Suprapubic skin (tissue), 3 donors: Measurements from ENCODE around the gene SLC7A9.

Experiments
- EP300 ChIP-seq: sonication (generic); formaldehyde crosslinking; IDR thresholded peaks from one replicate; pipeline ENCODE4 v1.6.1; 2017; ENCODE audit warnings: antibody characterized with exemption
- POLR2A ChIP-seq, 2 donors: fragments of 450-650 bp; IDR thresholded peaks; one replicate each; pipeline ENCODE4 v1.6.1; 2017; ENCODE audit warnings: antibody characterized with exemption in 2 of 2, mild to moderate bottlenecking in 2 of 2, moderate library complexity in 2 of 2
- TF ChIP-seq, protein P1 (sequence below), 2 donors: fragments of 200-600 bp in 1 of 2; fragments of 450-650 bp in 1 of 2; sonication (generic) in 1 of 2; IDR thresholded peaks; one replicate each; pipeline ENCODE4 v1.5.1; 2016 to 2019; ENCODE audit warnings: antibody characterized with exemption in 2 of 2, mild to moderate bottlenecking in 1 of 2, moderate library complexity in 1 of 2

DNA sequence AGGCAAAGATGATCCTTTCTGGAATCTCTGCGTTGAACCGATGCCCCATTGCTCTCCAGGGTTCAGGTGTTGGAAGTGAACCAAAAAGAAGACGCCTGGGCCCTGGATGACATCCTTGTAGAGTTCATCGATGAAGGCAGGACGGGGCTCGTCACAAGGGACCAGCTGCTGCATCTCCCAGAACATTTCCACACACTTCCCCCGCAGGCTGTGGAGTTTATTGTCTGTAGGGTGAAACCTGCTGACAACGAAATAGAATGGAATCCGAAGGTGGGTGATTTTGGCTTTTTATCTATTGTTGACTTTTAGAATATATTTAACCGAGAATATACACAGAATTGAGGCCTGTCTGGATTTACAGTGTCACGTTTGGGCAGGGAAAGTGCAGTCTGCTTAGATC lies 58.4 kb downstream of the SLC7A9 start:
- TF ChIP-seq EP300 (no peak), POLR2A (IDR thresholded peaks at IDR 0.05) (no peak)
- TF ChIP-seq, protein P1, sequence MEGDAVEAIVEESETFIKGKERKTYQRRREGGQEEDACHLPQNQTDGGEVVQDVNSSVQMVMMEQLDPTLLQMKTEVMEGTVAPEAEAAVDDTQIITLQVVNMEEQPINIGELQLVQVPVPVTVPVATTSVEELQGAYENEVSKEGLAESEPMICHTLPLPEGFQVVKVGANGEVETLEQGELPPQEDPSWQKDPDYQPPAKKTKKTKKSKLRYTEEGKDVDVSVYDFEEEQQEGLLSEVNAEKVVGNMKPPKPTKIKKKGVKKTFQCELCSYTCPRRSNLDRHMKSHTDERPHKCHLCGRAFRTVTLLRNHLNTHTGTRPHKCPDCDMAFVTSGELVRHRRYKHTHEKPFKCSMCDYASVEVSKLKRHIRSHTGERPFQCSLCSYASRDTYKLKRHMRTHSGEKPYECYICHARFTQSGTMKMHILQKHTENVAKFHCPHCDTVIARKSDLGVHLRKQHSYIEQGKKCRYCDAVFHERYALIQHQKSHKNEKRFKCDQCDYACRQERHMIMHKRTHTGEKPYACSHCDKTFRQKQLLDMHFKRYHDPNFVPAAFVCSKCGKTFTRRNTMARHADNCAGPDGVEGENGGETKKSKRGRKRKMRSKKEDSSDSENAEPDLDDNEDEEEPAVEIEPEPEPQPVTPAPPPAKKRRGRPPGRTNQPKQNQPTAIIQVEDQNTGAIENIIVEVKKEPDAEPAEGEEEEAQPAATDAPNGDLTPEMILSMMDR (IDR thresholded peaks at IDR 0.05), result no peak
